ENCODE measurements around the gene PLCXD1.
"Not testable (repeated sequence)": the region's sequence is repeated elsewhere in the genome, so short reads cannot be mapped to it uniquely, and the experiment has no call there.

The PLCXD1 gene

GRCh38 chrX:264006-264405 is 17.2 kb upstream of the PLCXD1 start:
- not testable (repeated sequence) for DNase-seq

DNA sequence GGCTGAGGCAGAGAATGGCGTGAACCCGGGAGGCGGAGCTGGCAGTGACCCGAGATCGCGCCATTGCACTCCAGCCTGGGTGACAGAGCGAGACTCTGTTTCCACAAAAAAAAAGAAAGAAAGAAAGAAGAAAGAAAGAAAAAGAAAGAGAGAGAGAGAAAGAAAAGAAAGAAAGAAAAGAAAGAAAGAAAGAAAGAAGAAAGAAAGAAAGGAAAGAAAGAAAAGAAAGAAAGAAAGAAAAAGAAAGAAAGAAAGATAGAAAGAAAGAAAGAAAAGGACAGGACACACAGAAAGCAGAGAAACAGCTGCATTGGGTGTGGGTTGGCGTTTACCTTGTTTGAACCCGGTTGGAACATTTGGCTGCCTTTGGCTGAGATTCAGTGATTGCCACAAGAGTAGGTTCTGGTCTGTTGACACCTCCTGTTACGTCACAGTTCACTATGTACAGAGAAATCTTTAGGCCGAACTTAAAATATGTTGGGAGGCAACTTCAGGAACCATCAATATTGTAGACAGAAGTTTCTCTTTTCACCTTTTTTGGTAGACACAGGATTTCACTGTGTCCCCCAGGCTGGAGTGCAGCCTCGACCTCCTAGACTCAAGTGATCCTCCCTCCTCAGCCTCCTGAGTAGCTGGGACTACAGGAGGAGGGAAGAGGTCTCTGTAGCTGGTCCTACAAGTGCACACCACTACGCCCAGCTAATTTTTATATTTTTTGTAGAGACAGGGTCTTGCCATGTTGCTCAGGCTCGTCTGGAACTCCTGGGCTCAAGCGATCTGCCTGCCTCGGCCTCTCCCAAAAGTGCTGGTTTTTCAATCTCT is 16.3 kb upstream of the PLCXD1 start:
- DNase-seq, result no peak

DNA sequence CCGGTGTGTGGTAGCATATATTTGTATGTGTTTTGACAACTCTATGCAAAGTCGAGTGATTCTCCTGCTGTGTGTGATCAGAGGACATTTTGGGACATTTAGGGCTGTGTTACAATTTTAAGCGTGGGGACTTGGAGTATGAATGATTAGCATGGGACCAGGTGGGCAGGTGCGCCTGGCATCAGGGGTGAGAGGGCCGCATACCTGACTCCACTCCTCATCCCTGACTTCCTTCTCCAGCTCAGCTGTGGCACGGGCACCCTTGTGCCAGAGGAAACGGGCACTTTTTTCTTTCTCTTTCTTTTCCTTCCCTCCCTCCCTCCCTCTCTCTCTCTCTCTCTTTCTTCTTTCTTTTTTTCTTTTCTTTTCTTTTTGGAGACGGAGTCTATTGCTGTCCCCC is 15.7 kb upstream of the PLCXD1 start:
- DNase-seq, result no peak

DNA sequence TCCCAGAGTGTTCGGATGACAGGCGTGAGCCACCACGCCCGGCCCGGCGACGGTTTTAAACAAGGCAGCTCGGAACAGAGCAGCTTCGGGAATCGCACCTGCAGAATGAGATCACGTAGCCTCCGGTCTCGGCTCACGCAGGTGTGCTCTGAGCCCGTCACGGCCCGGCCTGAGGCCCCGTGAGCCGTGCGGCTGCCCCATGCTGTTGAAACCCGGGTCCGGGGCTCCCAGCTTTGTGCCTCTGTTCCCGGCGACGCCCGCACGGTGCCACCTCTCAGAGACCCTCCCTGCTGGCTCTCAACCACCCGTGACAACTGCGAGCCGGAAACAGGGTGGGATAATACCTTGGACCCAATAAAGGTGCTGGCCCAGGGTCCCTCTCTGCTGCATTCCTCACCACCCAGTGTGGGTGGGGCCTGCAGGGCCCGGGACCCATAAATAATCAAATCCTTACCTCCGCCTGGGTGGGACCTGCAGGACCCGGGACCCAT is 13.4 kb upstream of the PLCXD1 start:
- DNase-seq, result no peak

DNA sequence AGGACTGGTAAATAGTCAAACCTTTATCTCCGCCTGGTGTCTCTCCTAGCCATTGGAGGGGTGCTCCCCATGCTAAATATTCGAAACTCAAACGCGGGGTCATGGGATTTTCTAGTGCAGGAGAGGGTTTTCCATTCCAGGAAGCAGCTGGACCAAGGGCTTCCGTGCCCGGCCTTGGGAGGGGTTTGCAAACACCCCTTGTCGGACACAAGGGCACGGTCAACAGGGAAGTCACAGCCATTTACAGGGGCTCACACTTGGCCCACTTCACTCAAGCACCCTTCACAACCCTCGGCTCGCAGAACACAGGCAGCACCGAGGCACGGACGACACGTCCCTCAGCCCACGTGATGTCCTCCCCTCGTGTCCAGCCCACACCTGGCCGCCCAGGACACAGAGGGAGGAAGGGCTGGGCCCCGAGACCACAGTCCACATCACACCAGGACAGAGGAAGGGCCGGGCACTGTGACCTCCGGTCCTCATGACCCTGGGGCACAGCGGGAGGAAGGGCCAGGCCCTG is 10.3 kb upstream of the PLCXD1 start:
- no peak for DNase-seq

- no peak for DNase-seq
Measured at GRCh38 chrX:274904-275475, 6.2 kb upstream of the PLCXD1 start.

GRCh38 chrX:275476-275966 is 5.7 kb upstream of the PLCXD1 start:
- no peak for DNase-seq

DNA sequence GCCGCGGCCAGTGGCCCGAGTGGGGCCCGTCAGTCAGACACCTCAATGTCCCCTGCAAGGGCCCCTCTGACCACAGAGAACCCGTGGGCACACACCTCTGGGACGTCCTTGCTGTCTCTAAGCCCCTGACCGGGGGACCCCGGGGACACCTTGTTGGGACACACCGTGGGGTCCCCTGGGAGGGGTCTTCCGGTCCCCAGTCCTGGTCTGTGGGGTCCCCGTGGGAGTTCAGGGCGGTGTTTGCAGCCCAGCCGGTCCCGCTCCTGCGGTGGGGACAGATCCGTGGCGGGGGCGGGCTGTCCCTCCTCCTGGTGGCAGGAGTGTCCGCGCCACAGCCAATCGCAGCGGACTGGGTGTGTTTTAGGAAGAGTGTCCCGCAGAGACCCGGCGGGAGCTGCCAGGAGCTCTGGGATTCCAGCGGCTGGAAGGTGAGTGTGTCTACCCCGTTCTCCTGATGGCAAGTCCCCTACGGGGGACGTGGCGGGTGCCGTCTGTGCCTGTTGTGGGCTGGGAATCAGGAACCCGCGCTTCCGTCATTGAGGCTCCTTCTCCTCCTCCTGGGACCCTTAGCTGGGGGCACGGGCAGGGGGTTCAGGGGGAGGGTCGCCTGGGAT is 5.1 kb upstream of the PLCXD1 start:
- DNase-seq, result no peak

DNA sequence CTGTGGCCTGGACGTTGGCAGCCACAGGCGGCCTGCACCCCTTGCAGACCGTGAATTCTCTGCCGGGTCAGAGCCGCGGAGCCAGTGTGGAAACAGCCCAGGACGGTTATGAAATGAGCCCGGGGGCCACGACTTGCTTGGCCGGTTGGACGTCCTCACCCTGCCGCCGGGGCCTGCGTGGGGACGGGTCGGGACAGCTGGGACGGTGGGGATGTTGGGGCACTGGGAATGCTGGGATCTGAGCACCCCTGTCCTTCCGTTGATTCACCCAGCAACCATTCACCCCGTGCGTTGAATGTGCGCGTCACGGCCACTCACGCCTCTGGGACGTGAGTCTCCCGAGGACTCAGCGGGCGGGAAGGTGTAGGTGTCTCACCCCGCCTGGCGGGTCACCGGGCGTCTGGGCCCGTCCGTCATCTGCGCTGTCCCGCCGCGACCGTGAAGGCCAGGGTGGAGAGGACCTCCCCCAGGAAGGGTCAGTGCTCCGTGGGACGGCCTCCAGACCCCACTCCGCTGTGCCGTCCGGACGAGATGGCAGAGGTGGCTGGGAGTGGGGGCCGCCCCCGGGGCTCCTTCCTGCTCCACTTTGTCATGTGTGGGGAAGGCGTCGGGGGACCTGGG is 4.5 kb upstream of the PLCXD1 start:
- DNase-seq, result no peak

DNA sequence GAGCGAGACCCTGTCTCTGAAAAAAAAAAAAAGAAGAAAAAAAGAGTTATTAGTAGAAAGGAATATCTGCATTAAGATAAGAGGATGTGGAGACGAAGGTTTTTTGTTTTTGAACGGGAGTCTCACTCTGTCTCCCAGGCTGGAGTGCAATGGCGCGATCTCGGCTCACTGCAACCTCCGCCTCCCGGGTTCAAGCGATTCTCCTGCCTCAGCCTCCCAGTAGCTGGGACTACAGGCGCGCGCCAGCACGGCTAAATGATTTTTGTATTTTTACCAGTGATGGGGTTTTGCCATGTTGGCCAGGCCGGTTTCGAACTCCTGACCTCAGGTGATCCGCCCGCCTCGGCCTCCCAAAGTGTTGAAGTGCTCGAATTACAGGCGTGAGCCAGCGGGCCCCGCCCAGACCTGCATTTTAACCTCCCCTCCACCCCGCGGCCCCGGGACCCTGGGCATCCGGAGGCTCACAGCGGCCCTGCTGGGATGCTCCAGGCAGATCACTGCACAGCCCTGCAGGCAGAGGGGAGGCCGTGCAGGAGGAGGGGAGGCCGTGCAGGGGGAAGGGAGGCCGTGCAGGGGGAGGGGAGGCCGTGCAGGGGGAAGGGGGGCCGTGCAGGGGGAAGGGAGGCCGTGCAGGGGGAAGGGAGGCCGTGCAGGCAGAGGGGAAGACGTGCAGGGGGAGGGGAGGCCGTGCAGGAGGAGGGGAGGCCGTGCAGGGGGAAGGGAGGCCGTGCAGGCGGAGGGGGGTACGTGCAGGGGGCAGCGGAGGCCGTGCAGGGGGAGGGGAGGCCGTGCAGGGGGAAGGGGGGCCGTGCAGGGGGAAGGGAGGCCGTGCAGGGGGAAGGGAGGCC is 1.2 kb upstream of the PLCXD1 start:
- not testable (repeated sequence) for DNase-seq

DNA sequence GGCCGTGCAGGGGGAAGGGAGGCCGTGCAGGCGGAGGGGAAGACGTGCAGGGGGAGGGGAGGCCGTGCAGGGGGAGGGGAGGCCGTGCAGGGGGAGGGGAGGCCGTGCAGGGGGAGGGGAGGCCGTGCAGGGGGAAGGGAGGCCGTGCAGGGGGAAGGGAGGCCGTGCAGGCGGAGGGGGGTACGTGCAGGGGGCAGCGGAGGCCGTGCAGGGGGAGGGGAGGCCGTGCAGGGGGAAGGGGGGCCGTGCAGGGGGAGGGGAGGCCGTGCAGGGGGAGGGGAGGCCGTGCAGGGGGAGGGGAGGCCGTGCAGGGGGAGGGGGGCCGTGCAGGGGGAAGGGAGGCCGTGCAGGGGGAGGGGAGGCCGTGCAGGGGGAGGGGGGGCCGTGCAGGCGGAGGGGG is 459 bp upstream of the PLCXD1 start:
- not testable (repeated sequence) for DNase-seq

DNA sequence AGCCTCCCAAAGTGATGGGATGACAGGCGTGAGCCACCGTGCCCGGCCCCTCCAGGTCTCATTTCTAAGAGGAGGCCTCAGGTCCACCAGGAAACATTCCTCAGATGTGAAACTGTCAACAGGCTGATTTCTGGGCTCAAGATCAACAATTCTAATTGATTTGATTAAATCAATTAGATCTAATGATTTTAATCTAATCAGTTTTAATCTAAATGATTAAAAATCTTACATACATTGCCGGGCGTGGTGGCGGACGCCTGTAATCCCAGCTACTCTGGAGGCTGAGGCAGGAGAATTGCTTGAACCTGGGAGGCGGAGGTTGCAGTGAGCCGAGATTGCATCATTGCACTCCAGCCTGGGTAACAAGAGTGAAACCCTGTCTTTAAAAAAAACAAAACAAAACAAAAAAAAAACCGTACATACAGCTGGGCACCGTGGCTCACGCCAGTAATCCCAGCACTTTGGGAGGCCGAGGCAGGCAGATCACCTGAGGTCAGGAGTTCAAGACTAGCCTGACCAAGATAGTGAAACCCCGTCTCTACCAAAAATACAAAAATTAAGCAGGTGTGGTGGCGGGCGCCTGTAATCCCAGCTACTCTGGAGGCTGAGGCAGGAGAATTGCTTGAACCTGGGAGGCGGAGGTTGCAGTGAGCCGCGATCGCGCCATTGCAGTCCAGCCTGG is 960 bp downstream of the PLCXD1 start:
- DNase-seq, result not testable (repeated sequence)

GRCh38 chrX:283115-283845 is 2.1 kb downstream of the PLCXD1 start:
- no peak for DNase-seq

DNA sequence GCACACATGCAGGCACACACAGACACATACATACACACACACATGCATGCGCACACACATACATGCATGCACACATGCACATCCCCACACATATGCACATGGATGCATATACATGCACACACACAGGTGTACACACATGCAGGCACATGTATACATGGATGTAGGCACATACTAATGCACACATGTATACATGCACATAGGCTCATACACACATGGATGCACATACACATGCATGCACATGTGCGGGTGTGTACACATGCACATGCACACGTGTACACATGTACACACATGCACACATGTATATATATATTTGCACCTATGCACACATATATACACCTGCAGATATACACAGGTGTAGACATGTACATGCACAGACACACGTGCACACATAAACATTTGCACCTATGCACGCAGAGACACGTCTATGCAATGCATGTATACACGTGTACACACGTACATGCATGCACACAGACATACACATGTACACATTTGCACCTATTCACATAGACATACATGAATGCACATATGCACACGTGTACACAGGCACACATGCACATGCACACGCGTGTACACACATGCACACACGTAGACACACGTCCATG is 4.0 kb downstream of the PLCXD1 start:
- DNase-seq, result no peak

DNA sequence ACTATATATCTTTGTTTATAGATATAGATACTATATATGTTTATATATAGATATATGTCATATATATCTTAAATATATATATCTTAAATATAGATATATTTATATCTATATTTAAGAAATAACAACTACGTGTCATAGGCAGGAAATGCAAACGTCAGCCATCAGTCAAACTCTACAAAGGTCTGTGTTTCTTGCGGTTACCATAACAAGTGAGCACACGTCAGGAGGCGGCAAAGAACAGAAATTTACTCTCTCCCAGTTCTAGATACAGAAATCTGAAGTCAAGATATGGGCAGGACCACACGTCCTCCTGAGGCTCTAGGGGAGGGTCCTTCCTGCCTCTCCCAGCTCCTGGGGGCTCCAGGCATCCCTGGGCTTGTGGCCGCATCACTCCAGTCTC is 6.5 kb downstream of the PLCXD1 start:
- no peak for DNase-seq

DNA sequence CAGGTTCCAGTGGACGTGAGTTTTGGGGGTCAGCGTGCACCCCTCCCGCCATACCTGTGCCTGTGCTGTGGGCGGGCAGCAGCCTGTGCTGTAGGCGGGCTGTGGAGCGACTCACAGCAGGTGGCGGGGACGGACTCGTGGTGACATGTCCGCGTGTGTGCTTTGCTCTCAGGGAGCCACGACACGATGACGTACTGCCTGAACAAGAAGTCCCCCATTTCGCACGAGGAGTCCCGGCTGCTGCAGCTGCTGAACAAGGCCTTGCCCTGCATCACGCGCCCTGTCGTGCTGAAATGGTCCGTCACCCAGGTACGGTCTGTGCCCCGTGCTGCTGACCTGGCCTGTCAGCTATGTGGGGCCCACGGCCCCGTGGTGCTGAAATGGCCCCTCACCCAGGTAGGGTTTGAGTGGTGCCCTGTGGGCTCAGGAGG is 7.4 kb downstream of the PLCXD1 start:
- no peak for DNase-seq

- DNase-seq, result no peak
Measured at GRCh38 chrX:290476-291166, 9.4 kb downstream of the PLCXD1 start.

DNA sequence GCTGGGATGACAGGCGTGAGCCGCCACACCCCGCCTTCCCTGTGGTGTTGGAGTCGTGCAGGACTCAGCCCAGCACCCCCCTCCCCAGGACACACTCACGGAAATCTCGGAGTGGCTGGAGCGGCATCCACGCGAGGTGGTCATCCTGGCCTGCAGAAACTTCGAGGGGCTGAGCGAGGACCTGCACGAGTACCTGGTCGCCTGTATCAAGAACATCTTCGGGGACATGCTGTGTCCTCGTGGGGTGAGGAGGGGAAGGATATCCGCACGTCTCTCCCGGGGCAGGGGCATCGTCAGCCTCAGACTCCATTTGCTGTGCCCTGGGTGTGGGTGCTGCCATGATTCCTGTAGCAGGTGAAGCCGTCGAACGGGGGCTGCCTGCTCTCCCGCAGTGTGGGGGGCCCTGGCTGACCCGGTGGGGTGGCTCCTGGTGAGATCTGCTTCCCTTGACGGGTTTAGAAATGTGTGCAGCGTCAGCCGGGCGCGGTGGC is 10.3 kb downstream of the PLCXD1 start:
- no peak for DNase-seq

All from NCI-H187 (cell line).